ENCODE results near the gene HAPSTR1. TPM values are rescaled to one million over a fixed set of nuclear protein-coding genes. Genes with fewer than 3 reads are reported as not detected.
A peak's percentile ranks its signal among the peaks of the same experiment; 100 is the strongest.

HAPSTR1 gene
- total and polyA plus RNA-seq, 2 of the 4 experiments (the other 2 are of a cell fraction) = 22.2 to 56.5 TPM

DNA sequence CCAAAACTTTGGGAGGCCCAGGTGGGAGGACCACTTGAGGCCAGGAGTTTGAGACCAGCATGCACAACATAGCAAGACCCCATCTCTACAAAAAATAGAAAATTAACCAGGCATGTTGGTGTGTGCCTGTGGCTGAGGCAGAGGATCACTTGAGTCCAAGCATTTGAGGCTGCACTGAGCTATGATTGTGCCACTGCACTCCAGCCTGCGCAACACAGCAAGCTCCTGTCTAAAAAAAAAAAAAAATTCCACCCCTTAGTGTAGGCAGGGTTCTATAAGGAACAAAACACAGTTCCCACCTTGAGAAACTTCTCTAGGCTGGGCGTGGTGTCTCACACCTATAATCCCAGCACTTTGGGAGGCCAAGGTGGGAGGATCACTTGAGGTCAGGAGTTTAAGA is 36.3 kb upstream of the HAPSTR1 start:
- WGBS, 2 experiments (ENCODE audit: extremely low coverage in 2 of 2, insufficient read length in 1 of 2) = no CpG with 5 or more reads among the region's 2 CpGs
- H2BK5ac ChIP-seq (ENCODE audit: low read depth, low read length, poor library complexity, severe bottlenecking) = no peak overlapping the region
- peak overlapping the region; percentile 88; the same call in 1 of the 3 replicates for H2BK15ac ChIP-seq (ENCODE audit: low read depth, low read length)
- H2BK20ac ChIP-seq (ENCODE audit: low read depth, low read length) = peak overlapping the region; percentile 33; the same call in 1 of the 2 replicates
- peak overlapping the region; percentile 39; the same call in 1 of the 2 replicates for H4K91ac ChIP-seq (ENCODE audit: insufficient read depth, low read depth, low read length)
- no peak overlapping the region for H2AFZ ChIP-seq (replicated peaks; ENCODE audit: low read length, poor library complexity)
- H3K4me1 ChIP-seq (ENCODE audit: control insufficient read depth, insufficient read depth, low read length) = peaks cover 10% of the 10 kb centered on the region
- peaks cover 0 to 22% of the 10 kb centered on the region in 2 experiments; a peak in 2 of 4 replicates for H3K79me1 ChIP-seq (ENCODE audit: low read depth in 1 of 2, low read length in 2 of 2)
- no TSS peak for BruUV-seq (replicated peaks)
- H4K5ac ChIP-seq (ENCODE audit: low read depth, low read length) = no peak overlapping the region
- ChIA-PET POLR2A (ENCODE audit: unreplicated experiment) (no interaction called here), CTCF (no interaction called here)
- DNase-seq = no peak
- no peak overlapping the region for H3K9ac ChIP-seq (ENCODE audit: low read depth, low read length)
- H3K23ac ChIP-seq (ENCODE audit: low read depth, low read length) = 0 out of 2 replicates have a peak overlapping the region, but pooled peaks have one; percentile 16
- H3K4me2 ChIP-seq (ENCODE audit: low read depth, low read length) = no peak overlapping the region
- H3K9me3 ChIP-seq (ENCODE audit: control insufficient read depth, insufficient read depth, low read length) = no peaks in the 10 kb centered on the region
- intact Hi-C loops (cut with micrococcal nuclease) (no loop called here), dilution Hi-C loops (cut with HindIII; ENCODE audit: low sequenced_read_pairs, unreplicated experiment) (no loop called here), in situ Hi-C loops (cut with MboI; ENCODE audit: low sequenced_read_pairs) (no loop called here)
- H4K20me1 ChIP-seq (ENCODE audit: insufficient read depth, low read length) = no peaks in the 10 kb centered on the region
- peak overlapping the region; percentile 41 for H3K4ac ChIP-seq (ENCODE audit: low read depth, low read length)
- no peak for TF ChIP-seq NFE2L2 (IDR thresholded peaks at IDR 0.05; ENCODE audit: low read depth, low read length)
- TF ChIP-seq MXI1 (IDR thresholded peaks at IDR 0.05; ENCODE audit: borderline replicate concordance, low read depth, low read length) = no peak
- TF ChIP-seq, protein P1, sequence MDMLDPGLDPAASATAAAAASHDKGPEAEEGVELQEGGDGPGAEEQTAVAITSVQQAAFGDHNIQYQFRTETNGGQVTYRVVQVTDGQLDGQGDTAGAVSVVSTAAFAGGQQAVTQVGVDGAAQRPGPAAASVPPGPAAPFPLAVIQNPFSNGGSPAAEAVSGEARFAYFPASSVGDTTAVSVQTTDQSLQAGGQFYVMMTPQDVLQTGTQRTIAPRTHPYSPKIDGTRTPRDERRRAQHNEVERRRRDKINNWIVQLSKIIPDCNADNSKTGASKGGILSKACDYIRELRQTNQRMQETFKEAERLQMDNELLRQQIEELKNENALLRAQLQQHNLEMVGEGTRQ (IDR thresholded peaks at IDR 0.05; ENCODE audit: low read depth, low read length) = no peak
- no peak for TF ChIP-seq BHLHE40 (IDR thresholded peaks at IDR 0.05; ENCODE audit: low read depth, low read length)
- TF ChIP-seq MAFK (IDR thresholded peaks at IDR 0.05; ENCODE audit: low read depth, low read length) = no peak
- TF ChIP-seq POLR2A (IDR thresholded peaks at IDR 0.05; ENCODE audit: low read depth, low read length) = no peak
- TF ChIP-seq, protein P2, sequence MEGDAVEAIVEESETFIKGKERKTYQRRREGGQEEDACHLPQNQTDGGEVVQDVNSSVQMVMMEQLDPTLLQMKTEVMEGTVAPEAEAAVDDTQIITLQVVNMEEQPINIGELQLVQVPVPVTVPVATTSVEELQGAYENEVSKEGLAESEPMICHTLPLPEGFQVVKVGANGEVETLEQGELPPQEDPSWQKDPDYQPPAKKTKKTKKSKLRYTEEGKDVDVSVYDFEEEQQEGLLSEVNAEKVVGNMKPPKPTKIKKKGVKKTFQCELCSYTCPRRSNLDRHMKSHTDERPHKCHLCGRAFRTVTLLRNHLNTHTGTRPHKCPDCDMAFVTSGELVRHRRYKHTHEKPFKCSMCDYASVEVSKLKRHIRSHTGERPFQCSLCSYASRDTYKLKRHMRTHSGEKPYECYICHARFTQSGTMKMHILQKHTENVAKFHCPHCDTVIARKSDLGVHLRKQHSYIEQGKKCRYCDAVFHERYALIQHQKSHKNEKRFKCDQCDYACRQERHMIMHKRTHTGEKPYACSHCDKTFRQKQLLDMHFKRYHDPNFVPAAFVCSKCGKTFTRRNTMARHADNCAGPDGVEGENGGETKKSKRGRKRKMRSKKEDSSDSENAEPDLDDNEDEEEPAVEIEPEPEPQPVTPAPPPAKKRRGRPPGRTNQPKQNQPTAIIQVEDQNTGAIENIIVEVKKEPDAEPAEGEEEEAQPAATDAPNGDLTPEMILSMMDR (conservative IDR thresholded peaks at IDR 0.05; ENCODE audit: low read depth, low read length) = no peak
- H3K4me3 ChIP-seq (ENCODE audit: insufficient read depth, low read depth, low read length) = no peak overlapping the region
- H4K8ac ChIP-seq (ENCODE audit: low read depth in 2 of 2, low read length in 2 of 2) = 0 out of 4 replicates have a peak overlapping the region, but pooled peaks of 1 of the 2 experiments have one; percentile 9
- H2BK120ac ChIP-seq (ENCODE audit: low read depth, low read length) = peak overlapping the region; percentile 73; the same call in 1 of the 2 replicates
- no peak overlapping the region for H3K56ac ChIP-seq (ENCODE audit: extremely low read depth, insufficient read depth, low read length)
- H3K27ac ChIP-seq (ENCODE audit: insufficient read depth, low read length) = no peak overlapping the region
- no peak overlapping the region for H2AK9ac ChIP-seq (replicated peaks; ENCODE audit: low read depth, low read length, poor library complexity)
- H3K27me3 ChIP-seq (ENCODE audit: control insufficient read depth, insufficient read depth, low read length) = no peaks in the 10 kb centered on the region
- peak overlapping the region; percentile 80 for H3K14ac ChIP-seq (replicated peaks; ENCODE audit: low read depth, low read length)
- H3K36me3 ChIP-seq (ENCODE audit: control insufficient read depth, insufficient read depth, low read length) = no peaks in the 10 kb centered on the region
- H3K9me1 ChIP-seq (ENCODE audit: insufficient read depth, low read length) = peaks cover 20% of the 10 kb centered on the region; the same call in 1 of the 2 replicates
- peak overlapping the region; percentile 27; the same call in 1 of the 2 replicates for H2AK5ac ChIP-seq (ENCODE audit: low read depth, low read length)
- ATAC-seq (ENCODE audit: low read depth) = no peak
- H3K18ac ChIP-seq (ENCODE audit: low read depth, low read length) = no peak overlapping the region

Data from IMR-90 (cell line).